HG03558 (cell line): ENCODE measurements around the gene ANKRD6.

Experiments
- ATAC-seq: cut with Tn5 transposase; IDR thresholded peaks from one replicate; pipeline ENCODE4 v1.9.1; 2021; ENCODE audit warnings: moderate number of reproducible peaks; ENCODE audit not compliant: unreplicated experiment; ENCODE audit errors: extremely low read depth

The ANKRD6 gene

GRCh38 chr6:89553431-89553830 is 120.5 kb downstream of the ANKRD6 start:
- ATAC-seq, result no peak

- no peak for ATAC-seq
Measured at GRCh38 chr6:89554106-89554505, 121.2 kb downstream of the ANKRD6 start.

- ATAC-seq, result no peak
Measured at GRCh38 chr6:89555031-89555430, 122.1 kb downstream of the ANKRD6 start.

- ATAC-seq, result no peak
Measured at GRCh38 chr6:89555806-89556205, 122.9 kb downstream of the ANKRD6 start.

GRCh38 chr6:89559487-89559886 is 126.5 kb downstream of the ANKRD6 start:
- no peak for ATAC-seq

- ATAC-seq, result no peak
Measured at GRCh38 chr6:89562093-89562973, 129.4 kb downstream of the ANKRD6 start.

GRCh38 chr6:89563866-89564265 is 130.9 kb downstream of the ANKRD6 start:
- ATAC-seq, result no peak

GRCh38 chr6:89564752-89565427 is 131.9 kb downstream of the ANKRD6 start:
- no peak for ATAC-seq

GRCh38 chr6:89566008-89566800 is 133.3 kb downstream of the ANKRD6 start:
- ATAC-seq, result no peak

- no peak for ATAC-seq
Measured at GRCh38 chr6:89566930-89567629, 134.1 kb downstream of the ANKRD6 start.

- ATAC-seq, result no peak
Measured at GRCh38 chr6:89567630-89568390, 134.9 kb downstream of the ANKRD6 start.

GRCh38 chr6:89574910-89575561 is 142.1 kb downstream of the ANKRD6 start:
- no peak for ATAC-seq

- ATAC-seq, result no peak
Measured at GRCh38 chr6:89575562-89575960, 142.6 kb downstream of the ANKRD6 start.

GRCh38 chr6:89580997-89581666 is 148.2 kb downstream of the ANKRD6 start:
- ATAC-seq, result no peak

GRCh38 chr6:89581689-89582088 is 148.7 kb downstream of the ANKRD6 start:
- no peak for ATAC-seq

GRCh38 chr6:89582669-89583325 is 149.8 kb downstream of the ANKRD6 start:
- no peak for ATAC-seq

GRCh38 chr6:89583559-89583958 is 150.6 kb downstream of the ANKRD6 start:
- no peak for ATAC-seq

GRCh38 chr6:89584539-89584938 is 151.6 kb downstream of the ANKRD6 start:
- no peak for ATAC-seq
